AG04449 (cell line): Measurements from ENCODE around the gene RXFP2.

Experiments
- CTCF ChIA-PET: fragments of 350-600 bp; formaldehyde crosslinking; extraction: SDS; loops from one replicate; lab custom pipeline; 2021; ENCODE audit warnings: antibody characterized with exemption; lab: Yijun Ruan, JAX
- POLR2A ChIA-PET: fragments of 400-600, 350-600 bp; formaldehyde crosslinking; extraction: SDS; loops from one replicate; lab custom pipeline; 2020; ENCODE audit warnings: antibody characterized with exemption, inconsistent platforms; lab: Yijun Ruan, JAX
- DNase-seq: peaks from one replicate; pipeline ENCODE4 v3.0.0-alpha.2; 2010; ENCODE audit warnings: low read depth, low spot score
- H3K4me3 ChIP-seq: 2 replicates; pipeline ENCODE4 v1.5.1; 2011; ENCODE audit warnings: low read depth, mild to moderate bottlenecking, control low read depth, low read length
- CTCF ChIP-seq: IDR thresholded peaks from one replicate; pipeline ENCODE4 v1.5.1; 2011; ENCODE audit warnings: mild to moderate bottlenecking, moderate library complexity, low read length, control low read depth, inconsistent platforms; ENCODE audit not compliant: insufficient read depth; ENCODE audit errors: missing control alignments

The RXFP2 gene

DNA sequence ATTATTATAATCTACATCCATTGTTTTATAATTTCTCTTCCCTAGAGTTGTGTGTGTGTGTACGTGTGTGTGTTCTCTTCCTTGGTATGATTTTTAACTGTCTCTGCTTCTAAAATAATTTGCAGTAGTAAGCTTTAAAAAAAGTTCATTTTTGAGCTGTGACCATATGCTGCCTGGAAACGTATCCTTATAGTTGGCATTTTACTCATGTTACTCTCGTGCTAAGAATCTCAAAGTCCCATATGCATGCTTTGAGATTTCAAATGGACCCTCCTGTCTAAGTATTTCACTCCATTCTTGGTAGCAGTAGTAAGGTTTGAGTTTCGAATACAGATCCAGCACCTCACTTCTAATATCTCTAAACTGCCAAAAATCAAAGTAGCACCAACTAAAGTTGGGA lies 109.9 kb downstream of the RXFP2 start:
- DNase-seq: no peak
- ChIA-PET CTCF (no interaction called here), POLR2A (no interaction called here)
- no peak overlapping the region for H3K4me3 ChIP-seq
- no peak for TF ChIP-seq CTCF

DNA sequence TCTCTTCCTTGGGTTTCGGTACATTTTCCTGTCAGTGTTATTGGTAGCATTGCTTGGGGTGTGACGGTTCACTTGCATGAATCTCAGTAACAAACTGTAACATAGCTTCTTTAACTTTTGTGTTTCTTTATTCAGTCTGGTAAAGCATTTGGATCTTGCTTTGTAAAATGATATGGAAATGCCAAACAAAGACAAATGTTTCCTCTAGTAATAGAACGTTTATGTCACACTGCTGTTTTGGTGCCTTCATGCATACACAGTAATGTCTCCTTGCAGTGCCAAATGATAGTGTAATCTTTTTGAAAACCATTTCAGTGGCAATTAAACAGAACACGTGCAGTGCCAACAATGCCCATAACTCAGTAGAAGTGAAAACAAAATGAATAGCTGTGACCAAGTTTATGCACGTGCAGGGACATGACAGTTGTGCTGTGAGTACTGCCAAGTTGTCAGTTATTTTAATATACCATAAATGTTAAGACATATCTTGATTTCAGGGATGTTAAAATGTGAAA lies 110.8 kb downstream of the RXFP2 start:
- no peak overlapping the region for H3K4me3 ChIP-seq
- CTCF ChIA-PET: no interaction called here
- POLR2A ChIA-PET: no interaction called here
- no peak for DNase-seq
- TF ChIP-seq CTCF: no peak

DNA sequence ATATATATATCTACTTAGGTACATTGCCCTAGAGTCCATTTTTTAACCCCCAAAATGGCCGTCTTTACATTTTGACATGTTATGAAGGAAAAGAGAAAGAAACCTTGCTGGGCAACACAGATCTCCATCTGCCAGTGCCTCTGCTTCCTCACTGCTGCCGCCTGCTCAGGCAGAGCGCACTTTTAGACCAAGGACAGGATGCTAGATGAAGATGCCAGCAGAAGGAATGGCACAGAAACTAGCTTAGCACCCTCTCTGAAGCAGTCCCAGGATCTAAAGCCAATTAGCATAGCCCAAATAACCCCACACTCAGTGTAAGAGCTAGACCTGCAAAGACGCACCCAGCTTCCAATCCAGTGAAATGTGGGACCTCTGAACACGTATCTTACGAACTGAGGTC lies 111.9 kb downstream of the RXFP2 start:
- no peak for TF ChIP-seq CTCF
- DNase-seq: no peak
- CTCF ChIA-PET: interaction anchor here (0.9 kb wide), 1 partner anchor 10 kb away, joined by 3 read pairs; no protein-coding TSS in a partner anchor
- no peak overlapping the region for H3K4me3 ChIP-seq
- POLR2A ChIA-PET: no interaction called here
